ENCODE data around the gene HOXB4.
A peak's percentile ranks its signal among the peaks of the same experiment; 100 is the strongest.

Gene HOXB4
- 0 to 1.2 (median 0.19) reads per million in 18 experiments for total RNA-seq

DNA sequence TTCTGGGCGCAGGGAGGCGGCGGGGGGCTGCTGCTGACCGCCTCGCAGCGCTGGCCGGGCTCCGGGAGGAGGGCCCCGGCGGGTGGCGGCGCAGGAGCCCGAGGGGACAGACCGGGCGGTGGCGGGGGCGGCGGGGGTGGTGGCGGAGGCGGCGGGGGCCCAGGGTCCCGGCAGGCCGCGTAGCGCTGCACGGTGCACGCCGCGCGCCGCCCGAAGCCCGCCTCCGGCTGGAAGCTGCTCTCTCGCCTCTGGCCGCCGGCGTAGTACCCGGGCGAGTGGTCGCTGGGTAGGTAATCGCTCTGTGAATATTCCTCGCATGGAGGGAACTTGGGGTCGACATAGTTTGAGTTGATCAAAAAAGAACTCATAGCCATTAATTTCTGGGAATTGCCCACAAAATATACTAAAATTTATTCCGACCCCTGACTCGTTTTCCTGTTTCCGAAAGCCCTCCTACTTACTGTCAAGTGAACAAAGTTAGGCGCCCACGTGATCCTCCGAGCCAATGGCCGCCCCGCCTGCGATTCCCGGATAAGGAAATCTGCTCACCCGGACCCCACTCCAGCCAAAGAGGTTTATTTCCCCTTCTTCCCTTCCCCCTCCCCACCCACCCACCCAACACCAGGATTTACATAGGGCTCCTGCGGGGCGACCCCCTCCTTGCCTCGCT lies at the start of gene HOXB4:
HOXB4 (minus strand) TSS at position 405 of the 670 bp plus-strand sequence; CDS start at position 374, 31 bp downstream.
- DNase-seq, result peak; percentile 50 to 67

DNA sequence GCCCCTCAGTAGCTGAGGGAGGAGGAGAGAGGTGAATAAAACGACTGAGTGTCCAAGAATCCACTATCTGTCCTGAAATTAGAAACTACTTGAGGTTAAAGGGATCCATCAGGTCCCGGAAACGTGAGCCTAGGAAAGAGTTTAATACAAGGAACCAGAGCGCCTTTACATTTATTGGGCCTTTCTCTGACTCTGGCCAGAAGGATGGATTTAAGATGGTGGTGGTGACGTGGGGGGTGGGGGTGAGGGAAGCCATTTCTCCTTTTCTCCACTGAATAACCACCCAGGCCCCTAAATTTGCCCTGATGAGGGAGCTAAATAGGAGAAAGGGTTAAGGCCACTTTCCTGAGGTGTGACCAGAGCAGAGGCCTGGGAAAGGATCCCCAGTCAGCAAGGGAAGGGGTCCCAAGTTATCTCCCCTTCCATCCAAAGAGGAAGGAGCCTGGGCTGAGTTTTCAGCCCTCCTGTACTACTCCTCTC lies 49.0 kb upstream of the HOXB4 start:
- DNase-seq, result no peak

DNA sequence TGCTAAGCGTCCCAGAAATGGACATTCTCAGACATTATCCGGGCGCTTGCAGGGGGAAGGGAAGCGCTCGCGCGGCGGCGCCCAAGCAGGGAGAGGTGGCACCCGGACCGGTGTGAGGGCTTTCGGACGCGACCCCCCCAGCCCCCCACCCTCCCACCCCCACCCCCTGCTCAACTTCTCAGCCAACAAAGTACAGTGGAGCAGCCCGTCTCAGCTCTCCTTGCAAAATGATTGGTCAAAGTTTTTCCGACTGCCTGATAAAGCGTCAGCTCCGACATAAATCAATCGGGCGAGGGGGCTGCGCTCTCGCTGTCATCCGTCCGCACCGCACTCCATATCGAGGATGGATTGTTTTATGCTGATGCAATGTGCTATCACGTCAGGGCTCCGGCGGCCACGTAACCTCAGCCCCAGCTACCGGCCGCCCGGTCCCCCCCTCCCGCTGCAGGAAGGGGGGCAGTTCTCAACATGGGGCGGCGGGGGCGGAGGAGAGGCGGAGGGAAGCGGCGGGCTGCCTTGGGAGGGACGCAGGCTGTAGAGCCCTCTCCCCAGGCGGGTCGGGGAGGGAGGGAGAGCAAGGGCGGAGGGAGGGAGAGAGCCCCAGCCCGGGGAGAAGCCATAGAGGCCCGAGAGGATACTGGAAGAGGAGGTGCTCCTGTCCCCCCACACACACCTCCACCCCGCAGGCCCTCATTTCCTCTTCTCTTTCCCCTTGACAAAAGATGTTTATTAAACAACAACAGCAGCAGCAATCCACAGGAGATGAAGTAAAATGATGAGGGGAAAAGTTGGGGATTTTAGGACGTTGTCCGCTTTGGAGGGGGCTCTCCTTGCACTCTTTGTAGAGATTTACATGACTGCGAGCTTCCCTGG lies 48.3 kb upstream of the HOXB4 start, which contains the start of gene HOXB9:
HOXB9 (minus strand) TSS at position 114 of the 873 bp plus-strand sequence; CDS start at position 25, 89 bp downstream.
- no peak for DNase-seq

DNA sequence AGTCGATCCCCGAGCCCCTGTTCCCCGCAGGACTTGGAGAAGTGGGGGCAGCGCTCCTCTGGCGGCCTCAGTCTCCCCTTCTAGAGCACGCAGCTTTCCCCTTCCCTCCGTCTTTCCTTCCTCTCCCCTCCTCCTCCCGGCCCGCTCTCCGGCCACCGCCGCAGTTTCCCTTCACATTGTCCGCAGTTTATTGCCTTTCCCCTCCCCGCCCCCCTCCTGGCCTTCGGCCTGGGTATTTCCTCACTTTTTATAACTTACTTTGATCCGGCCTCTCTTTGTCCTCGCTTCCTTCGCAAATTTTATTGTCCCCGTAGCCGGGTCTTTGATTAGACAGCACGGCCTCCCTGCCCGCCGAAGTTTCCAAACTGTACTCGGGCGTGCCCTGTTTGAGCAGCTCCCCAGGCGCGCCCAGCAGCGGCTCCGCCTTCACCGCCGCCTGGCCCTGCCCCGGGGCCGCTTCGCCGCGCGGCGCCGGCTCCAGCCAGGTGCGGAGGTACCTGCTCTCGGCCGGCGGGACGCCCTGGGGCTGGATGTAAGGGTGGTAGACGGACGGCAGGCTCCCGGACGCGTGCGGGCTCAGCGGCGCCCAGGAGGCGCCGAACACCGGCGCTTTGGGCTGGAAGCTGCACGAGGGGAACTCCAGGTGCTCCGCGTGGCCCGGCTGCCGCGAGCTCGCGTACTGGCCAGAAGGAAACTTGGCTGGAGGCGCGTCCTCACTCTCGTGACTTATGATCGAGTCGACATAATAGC lies 47.5 kb upstream of the HOXB4 start:
- DNase-seq, result no peak

DNA sequence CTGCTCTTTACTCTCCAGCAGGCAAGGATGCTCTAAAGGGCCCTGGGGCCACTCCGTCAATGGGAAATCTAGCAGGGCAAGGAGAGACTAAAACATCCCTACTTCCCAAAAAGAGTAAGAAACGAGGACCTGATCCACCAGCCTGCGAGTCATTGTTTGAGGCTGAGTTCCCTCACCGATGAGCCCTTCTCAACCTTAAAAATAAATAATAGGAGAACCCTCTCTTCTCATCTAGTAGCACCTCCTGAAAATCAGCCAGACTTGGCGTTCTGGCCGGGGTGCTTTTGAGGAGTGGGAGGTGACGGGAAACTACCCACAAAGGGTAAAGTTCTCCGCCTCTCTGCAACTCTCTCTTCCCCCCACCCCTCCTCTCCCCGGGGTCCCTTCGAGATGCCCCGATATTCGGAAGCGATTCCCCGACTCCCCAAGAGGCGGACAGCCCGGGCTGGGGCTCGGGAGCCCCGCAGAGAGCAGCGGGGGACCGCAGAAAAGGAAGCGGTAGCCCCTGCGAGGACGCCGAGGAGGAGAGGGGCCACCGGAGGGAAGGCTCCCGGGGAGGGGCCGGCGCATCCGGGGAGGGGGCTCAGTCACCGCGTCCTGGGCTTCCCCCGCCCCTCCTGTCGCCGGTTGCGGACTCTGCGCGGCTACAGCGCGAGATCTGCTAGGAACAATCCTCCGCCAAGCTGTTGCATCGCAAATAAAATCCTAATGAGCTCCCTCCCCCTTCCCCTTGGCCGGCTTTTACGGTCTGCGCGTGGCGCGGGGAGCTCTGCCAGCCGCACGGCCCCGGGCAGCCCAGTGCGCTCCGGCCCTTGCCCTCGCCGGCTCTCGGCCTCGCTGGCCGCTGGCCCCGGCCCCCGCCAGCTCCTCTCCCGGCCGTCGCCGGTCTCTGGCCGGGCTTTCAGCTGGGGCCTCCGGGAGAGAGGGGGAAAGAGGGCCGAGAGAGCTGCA lies 46.7 kb upstream of the HOXB4 start:
- no peak for DNase-seq

DNA sequence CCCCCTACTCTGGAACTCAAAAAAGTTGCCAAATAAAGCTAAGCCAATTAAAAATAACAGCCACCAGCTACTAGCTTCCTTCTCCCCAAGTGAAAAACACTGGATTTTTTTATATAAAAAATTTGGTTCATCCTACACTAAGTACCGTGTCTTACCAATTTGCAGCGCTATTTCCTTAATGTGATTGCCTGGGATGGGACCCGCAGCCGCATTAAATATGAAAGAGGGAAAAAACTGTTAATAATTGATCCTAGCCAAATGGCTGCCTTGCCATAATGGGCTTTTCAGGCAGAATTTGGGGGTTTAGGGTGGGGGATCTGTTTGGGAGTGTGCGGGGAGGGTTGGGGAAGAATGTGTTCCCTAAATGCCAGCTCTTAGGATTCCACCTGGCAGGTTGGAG lies 46.0 kb upstream of the HOXB4 start:
- DNase-seq, result no peak

DNA sequence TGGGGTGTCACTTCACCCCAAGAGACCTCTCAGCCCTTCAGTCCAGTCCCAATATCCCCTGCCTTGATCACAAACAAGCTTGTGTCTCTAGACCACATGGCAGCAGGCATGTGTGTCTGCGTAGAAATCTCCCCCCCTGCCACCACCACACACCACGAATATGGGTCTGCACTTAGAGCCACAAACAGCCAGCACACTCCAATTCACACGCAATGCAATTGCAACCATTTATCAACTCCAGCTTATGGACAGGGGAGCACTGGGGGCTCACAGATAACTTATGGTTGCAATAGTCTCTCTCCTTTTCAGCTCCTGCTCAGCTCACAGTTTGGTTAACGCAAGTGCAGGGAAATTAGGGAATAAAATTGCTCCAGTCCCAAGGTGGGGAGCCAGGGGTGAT lies 45.4 kb upstream of the HOXB4 start:
- no peak for DNase-seq

DNA sequence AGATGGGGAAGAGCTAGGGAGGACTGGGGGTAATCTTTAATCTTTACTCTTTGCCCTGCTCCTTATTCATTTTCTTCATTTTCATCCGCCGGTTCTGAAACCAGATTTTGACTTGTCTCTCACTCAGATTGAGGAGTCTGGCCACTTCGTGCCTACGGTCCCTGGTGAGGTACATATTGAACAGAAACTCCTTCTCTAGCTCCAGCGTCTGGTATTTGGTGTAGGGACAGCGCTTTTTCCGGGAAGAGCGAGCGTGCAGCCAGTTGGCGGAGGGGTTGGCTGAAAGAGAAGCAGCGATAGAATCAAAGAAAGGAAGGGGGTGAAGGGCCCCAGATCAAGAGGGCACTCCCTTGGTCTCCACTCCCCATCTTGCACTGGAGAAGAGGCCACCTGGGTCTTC lies 44.7 kb upstream of the HOXB4 start:
- DNase-seq, result no peak

DNA sequence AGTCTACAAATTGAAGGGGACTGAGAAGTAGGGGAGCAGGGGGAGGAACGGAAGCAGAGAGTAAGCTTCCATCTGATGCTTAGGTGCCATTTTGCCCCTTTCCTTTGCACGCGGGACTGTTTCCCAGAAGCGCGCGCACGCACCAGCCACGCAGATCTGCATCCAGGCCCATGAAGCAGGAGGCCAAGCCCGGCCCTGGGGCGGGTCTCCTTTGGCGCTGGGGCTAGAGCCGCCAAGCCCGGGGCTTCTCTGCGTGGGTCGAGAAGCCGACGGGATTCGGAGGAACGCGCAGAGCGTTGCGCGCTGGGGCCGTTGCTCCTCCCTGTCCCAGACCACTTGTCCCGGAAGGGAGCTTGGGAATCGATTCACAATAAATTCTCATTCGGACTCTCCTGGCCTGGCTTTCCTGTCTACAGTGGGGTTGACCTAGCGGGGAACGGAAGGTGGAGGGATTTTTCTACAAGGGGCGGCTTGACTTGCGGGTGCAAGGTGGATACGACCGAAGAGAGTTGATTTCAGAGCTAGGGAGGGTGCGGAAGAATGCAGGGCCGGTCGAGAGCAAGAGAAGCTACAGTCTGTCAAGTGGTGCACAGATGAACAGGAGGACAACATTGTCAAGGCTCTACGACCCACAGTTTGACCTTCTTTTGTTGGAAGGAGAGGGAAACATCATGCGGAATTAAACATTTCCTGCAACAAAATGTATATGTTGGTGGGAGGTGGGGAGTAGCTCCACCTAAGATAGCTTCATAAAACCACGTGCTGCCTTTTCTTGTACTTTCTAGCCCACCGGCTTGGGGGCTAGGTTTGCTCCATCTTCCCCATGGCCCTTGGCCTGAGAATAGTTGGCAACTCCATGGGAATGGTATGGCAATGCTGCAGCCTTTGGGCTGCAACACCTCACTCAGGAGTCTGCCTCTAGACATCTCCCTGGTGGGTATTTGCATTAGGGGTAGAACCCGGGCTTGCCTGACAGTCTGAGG lies 43.6 kb upstream of the HOXB4 start:
- DNase-seq, result no peak

DNA sequence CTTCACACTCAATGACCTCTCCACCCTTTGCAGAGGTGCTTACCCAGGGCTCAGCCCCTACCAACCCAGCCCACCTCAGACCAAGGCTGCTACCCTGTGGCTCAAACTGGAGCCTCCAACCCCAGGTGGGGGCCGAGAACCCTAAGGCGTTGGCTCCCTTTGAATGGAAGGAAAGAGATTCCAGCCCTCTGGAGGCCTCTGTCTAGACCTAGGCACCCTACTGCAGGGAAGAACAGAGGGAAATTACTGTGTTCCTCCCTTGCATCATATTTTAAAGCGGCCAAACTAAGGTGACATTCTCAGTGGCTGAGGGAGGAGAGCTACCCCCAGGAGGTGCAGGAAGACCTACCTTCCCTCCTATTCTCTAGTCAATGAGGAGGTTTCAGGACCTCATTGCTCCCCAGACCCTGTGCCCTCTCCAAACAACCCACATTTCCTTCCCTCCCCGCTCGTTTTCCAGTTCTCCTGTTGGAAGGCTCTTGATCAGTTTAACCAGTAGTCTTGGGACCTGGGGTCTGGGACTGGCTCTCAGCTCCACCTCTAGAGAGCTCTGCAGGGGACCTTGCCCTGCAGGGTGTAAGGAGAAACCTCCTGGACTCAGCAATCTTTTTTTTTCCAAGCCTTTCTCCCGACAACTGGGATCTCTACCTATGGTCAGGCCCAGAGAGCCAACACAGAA lies 42.5 kb upstream of the HOXB4 start:
- DNase-seq, result no peak

DNA sequence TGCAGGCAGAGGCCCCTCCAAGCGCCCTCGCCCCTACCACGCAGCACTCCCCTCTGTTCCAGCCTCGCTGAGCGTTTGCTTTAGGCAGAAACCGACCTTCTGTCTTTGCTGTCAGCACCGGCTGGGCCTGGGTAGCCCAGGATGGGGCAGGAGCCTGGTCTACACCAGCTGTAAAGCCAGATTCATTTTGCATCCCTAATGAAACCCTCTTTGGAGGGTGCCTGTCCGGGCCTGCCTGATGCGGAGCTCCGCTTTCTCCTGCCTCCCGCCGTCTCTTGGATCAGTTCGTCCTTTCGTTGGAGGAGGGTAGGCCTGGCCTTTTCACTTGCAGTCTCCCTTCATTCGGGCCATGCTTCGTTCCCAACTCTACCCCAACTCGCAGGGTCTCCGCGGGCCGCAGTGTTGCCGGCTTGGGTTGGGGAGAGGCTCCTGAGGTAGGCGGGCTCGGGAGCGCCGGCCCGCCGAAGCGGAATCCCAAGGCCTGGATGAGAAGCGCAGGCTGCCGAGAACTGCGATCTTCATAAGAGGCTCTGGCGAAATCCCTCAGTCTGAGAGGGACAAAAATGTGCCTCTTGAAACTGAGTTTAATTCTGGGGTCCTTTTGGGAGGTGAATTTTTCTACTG lies 41.8 kb upstream of the HOXB4 start:
- DNase-seq, result no peak

DNA sequence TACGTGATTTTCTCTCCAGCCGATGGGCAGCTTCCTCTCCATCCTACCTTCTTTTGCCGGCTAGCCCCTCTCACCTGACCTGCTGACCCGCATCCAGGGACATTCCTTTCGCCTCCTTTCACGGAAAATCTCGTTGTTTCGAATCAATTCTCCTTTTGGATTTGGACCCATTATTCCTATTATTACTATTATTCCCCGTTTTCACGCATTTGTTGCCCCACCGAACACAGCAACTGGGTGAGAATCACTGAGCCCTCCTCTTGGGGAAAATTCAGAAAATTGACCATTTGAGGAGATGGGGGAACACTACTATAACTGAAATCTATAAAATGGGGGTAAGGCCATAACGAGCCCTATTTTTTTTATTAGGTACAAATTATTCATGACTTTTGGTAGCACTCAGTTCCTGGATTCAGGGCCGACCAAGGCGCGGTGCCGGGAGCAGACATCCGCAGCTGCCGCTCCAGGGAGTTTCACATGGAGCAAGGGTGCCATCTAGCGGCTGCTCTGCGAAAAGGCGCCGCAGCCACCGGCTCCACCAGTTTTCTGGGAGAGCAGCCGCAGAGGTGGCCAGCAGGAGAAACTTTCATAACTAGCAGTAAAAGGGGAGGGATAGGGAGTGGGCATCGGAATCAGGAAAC lies 40.2 kb upstream of the HOXB4 start:
- peak; percentile 83 to 85 for DNase-seq

DNA sequence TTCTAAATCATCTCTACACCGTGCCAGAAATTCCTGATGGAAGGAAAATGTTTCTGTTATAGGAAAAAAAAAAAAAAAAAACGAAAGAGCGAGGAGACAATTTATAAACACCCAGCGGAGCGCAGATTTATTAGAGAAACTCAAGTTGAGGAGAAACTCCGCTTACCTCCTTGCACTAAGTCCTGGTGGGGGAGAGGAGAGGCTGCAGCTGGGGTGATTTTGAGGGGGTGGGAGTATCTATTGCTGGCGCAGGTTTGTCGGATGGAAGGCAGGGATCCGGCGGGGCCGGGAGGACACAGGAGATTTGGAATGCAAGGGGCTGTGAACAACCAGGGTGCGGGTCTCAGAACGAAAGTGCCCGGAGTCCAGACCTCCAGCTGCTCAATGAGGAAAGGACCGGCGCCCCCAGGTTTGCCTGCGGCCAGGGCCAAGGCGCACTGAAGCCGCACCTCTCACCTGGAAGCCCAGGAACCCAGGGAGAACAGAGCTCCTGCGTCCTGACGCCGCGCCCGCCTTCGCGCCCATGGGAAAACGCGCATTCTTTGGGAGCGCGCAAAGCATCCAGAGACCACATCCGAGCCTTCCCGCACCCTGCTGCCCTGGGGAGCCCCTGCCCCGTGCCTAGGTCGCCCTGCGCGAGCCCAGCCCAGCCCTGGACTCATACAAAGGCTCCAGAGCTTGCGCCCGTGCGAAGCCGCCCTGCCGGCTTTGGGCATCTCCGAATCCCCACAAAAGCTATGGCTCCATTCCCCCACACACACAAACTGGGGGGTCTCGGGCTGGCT lies 39.5 kb upstream of the HOXB4 start:
- DNase-seq, result no peak

- no peak for DNase-seq
Measured at GRCh38 chr17:48616717-48617470, 38.7 kb upstream of the HOXB4 start.

- DNase-seq, result no peak
Measured at GRCh38 chr17:48615963-48616716, 38.0 kb upstream of the HOXB4 start.
